Endodermal cell (in vitro differentiated cells): ENCODE measurements around the gene PIK3C2B. TPM values are rescaled to one million over a fixed set of nuclear protein-coding genes. Genes with fewer than 3 reads are reported as not detected.
A peak's percentile ranks its signal among the peaks of the same experiment; 100 is the strongest.

Experiments used
- DNase-seq: peaks from one replicate; pipeline ENCODE4 v3.0.0-alpha.2; 2017
- H3K27ac ChIP-seq: 2 replicates; pipeline ENCODE4 v1.5.1; 2013; ENCODE audit warnings: mild to moderate bottlenecking, low read depth, low read length, moderate library complexity
- H3K27me3 ChIP-seq: 2 replicates; pipeline ENCODE4 v1.6.1; 2013; ENCODE audit warnings: mild to moderate bottlenecking, low read length, moderate library complexity; ENCODE audit not compliant: insufficient read depth, control insufficient read depth, poor library complexity, severe bottlenecking
- H3K36me3 ChIP-seq: 2 replicates; pipeline ENCODE4 v1.7.0; 2013; ENCODE audit warnings: mild to moderate bottlenecking, low read length, moderate library complexity; ENCODE audit not compliant: control insufficient read depth, insufficient read depth
- H3K4me1 ChIP-seq: one replicate; pipeline ENCODE4 v1.7.0; 2013; ENCODE audit warnings: low read length; ENCODE audit not compliant: control insufficient read depth, insufficient read depth
- H3K4me3 ChIP-seq: 2 replicates; pipeline ENCODE4 v1.5.1; 2013; ENCODE audit warnings: mild to moderate bottlenecking, low read length, moderate library complexity
- H3K9ac ChIP-seq: 2 replicates; pipeline ENCODE4 v1.6.1; 2013; ENCODE audit warnings: mild to moderate bottlenecking, low read length, moderate library complexity; ENCODE audit not compliant: poor library complexity, severe bottlenecking; ENCODE audit errors: extremely low read depth
- H3K9me3 ChIP-seq: 2 replicates; pipeline ENCODE4 v1.6.1; 2013; ENCODE audit warnings: mild to moderate bottlenecking, low read length, moderate library complexity; ENCODE audit not compliant: control insufficient read depth
- H3K27ac Mint-ChIP-seq: 2 replicates; pipeline ENCODE4 v1.8.0; 2020; ENCODE audit warnings: mixed read lengths
- H3K27me3 Mint-ChIP-seq: 2 replicates; pipeline ENCODE4 v1.8.0; 2021; ENCODE audit warnings: mild to moderate bottlenecking, mixed read lengths; ENCODE audit not compliant: insufficient read depth
- H3K36me3 Mint-ChIP-seq: 2 replicates; pipeline ENCODE4 v1.8.0; 2020; ENCODE audit warnings: low read depth, mixed read lengths
- H3K4me1 Mint-ChIP-seq: 2 replicates; pipeline ENCODE4 v1.8.0; 2020; ENCODE audit warnings: mixed read lengths
- H3K4me3 Mint-ChIP-seq: 2 replicates; pipeline ENCODE4 v1.8.0; 2020; ENCODE audit warnings: mild to moderate bottlenecking, moderate library complexity, mixed read lengths
- H3K9me3 Mint-ChIP-seq: 2 replicates; pipeline ENCODE4 v1.8.0; 2020; ENCODE audit warnings: mild to moderate bottlenecking, mixed read lengths
- WGBS, 2 experiments: methylation state at CpG; one replicate each; pipeline versions ENCODE4 v1.1.5 to v1.1.7; 2013; ENCODE audit warnings: missing lambda C conversion rate in 2 of 2, mixed read lengths in 1 of 2; ENCODE audit not compliant: insufficient coverage in 1 of 2, insufficient read length in 1 of 2; 5-methylcytosine and 5-hydroxymethylcytosine counted together
- total RNA-seq, 2 donors: library from RNA; stranded (reverse); fragmentation: NEBNext Ultra II Directional in 1 of 2; extraction: Animal tissue kit (Norgen Biotek cat#: 25700) in 1 of 2; gene quantifications; 2 replicates in 1 of 2; 3 replicates in 1 of 2; pipeline ENCODE4 v1.2.1, GENCODE V29; 2021
- TF ChIP-seq, protein P1 (sequence below): fragments of 200-600 bp; sonication (generic); conservative IDR thresholded peaks from 2 replicates; pipeline ENCODE4 v1.5.0; 2021; ENCODE audit warnings: antibody characterized with exemption, mild to moderate bottlenecking

PIK3C2B gene
- total RNA-seq, 2 donors from 2014 or later, result 21.3 to 23.9 TPM

DNA sequence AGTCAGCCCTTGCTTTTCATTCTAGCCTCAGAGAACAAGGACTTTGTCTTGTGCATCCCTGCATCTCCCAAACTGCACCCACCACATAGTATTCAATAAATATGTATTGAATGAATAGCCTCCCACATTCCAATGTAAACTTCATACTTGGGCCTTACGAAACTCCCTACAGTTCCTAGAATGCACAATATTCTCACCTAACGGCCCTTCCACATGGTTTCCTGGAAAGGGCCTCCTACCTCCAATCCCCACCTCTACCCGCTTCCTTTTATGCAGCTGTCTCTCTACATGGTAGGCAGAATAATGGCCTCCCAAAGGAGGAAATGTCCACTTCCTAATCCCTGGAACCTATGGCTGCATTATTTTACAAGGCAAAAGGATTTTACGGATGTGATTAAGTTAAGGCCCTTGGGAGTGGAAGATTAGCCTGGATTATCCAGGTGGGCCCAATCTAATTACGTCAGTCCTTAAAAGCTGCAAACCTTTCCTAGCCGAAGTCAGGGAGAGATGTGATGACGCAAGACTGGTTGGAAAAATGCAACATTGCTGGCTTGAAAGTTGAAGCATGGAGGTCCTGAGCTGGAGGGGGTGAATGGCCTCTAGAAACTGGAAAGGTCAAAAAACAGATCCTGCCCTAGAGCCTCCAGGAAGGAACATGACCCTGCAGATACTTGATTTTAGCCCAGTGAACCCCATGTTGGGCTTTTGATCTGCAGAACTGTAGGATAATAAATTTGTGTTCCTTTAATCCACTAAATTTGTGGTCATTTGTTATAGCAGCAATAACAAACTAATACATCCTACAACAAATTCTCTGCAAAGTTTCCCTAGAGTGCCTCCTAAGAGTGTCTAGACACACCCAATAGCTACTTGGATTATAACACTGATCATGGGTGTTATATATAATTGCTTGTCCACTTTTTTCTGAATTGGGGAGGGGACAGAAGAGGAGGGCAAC, 5.2 kb upstream of the PIK3C2B start:
- Histone ChIP-seq H3K9me3 (peaks cover 6% of the 10 kb centered on the region), H3K27me3 (peaks cover 27% of the 10 kb centered on the region), H3K9ac (no peak overlapping the region), H3K4me1 (peaks cover 2% of the 10 kb centered on the region), H3K27ac (no peak overlapping the region), H3K4me3 (no peak overlapping the region), H3K36me3 (no peaks in the 10 kb centered on the region)
- no peak overlapping the region for H3K4me3 Mint-ChIP-seq
- peaks cover 34% of the 10 kb centered on the region for H3K27me3 Mint-ChIP-seq
- H3K27ac Mint-ChIP-seq, result no peak overlapping the region
- no peak for DNase-seq
- no peaks in the 10 kb centered on the region for H3K36me3 Mint-ChIP-seq
- 96 to 100% methylated on average over 2 to 7 of the region's 7 CpGs for WGBS, 2 experiments
- TF ChIP-seq, protein P1, sequence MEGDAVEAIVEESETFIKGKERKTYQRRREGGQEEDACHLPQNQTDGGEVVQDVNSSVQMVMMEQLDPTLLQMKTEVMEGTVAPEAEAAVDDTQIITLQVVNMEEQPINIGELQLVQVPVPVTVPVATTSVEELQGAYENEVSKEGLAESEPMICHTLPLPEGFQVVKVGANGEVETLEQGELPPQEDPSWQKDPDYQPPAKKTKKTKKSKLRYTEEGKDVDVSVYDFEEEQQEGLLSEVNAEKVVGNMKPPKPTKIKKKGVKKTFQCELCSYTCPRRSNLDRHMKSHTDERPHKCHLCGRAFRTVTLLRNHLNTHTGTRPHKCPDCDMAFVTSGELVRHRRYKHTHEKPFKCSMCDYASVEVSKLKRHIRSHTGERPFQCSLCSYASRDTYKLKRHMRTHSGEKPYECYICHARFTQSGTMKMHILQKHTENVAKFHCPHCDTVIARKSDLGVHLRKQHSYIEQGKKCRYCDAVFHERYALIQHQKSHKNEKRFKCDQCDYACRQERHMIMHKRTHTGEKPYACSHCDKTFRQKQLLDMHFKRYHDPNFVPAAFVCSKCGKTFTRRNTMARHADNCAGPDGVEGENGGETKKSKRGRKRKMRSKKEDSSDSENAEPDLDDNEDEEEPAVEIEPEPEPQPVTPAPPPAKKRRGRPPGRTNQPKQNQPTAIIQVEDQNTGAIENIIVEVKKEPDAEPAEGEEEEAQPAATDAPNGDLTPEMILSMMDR, result no peak
- H3K4me1 Mint-ChIP-seq, result peaks cover 4% of the 10 kb centered on the region
- H3K9me3 Mint-ChIP-seq, result no peaks in the 10 kb centered on the region

DNA sequence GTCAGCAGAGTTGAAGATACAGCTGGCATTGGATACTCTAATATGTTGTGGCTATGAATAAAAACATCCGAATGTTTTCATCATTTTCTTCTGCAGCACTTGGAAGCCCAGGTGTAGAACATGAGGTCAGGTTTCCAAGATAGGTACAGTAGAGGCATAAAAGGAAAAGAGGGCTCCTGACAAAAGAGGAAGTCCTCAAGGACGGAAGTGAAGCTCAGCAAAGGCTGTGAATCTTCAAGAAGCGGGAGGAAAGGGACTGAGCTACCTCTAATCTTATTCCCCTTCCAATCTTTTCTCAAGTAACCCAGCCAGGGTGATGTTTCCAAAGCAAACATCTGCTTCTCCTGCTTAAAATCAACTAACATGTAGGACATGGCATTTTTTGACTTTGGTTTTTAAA, 4.4 kb upstream of the PIK3C2B start:
- H3K9me3 Mint-ChIP-seq, result no peaks in the 10 kb centered on the region
- Histone ChIP-seq H3K9ac (no peak overlapping the region), H3K4me3 (no peak overlapping the region), H3K27ac (no peak overlapping the region), H3K36me3 (no peaks in the 10 kb centered on the region), H3K27me3 (peaks cover 27% of the 10 kb centered on the region), H3K9me3 (peaks cover 6% of the 10 kb centered on the region), H3K4me1 (peaks cover 2% of the 10 kb centered on the region)
- H3K4me3 Mint-ChIP-seq, result no peak overlapping the region
- H3K4me1 Mint-ChIP-seq, result peaks cover 4% of the 10 kb centered on the region
- peaks cover 34% of the 10 kb centered on the region for H3K27me3 Mint-ChIP-seq
- TF ChIP-seq, protein P1, result no peak
- no peaks in the 10 kb centered on the region for H3K36me3 Mint-ChIP-seq
- no peak for DNase-seq
- WGBS, 2 experiments, result 89 to 93% methylated on average over 3 of the region's 3 CpGs
- no peak overlapping the region for H3K27ac Mint-ChIP-seq

DNA sequence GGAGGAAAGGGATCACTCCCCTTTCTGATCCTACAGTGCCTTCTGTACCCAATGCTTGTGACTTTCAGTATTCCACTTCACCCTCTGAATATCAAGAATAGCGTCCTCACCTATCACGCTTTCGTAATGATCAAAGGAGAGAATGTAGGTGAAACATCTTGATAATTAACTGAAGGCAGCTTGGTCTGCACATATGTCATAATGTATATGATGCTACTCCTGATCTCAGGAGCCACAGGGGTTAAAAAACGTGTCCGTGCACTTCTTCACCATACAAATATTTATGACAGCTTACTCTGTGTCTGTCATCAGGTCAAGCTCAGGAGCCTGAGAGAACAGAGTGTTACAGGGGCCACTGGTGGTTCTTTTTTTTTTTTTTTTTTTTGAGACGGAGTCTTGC, 1.2 kb upstream of the PIK3C2B start:
- H3K4me3 ChIP-seq, result no peak overlapping the region
- Mint-ChIP-seq H3K4me3 (peak overlapping the region; percentile 78), H3K27ac (no peak overlapping the region), H3K9me3 (no peaks in the 10 kb centered on the region), H3K36me3 (no peaks in the 10 kb centered on the region), H3K4me1 (peaks cover 22% of the 10 kb centered on the region), H3K27me3 (peaks cover 35% of the 10 kb centered on the region)
- no peak for DNase-seq
- no peak overlapping the region for H3K9ac ChIP-seq
- TF ChIP-seq, protein P1, result no peak
- H3K9me3 ChIP-seq, result peaks cover 6% of the 10 kb centered on the region
- peaks cover 8% of the 10 kb centered on the region for H3K4me1 ChIP-seq
- no peaks in the 10 kb centered on the region for H3K36me3 ChIP-seq
- peaks cover 27% of the 10 kb centered on the region for H3K27me3 ChIP-seq
- H3K27ac ChIP-seq, result no peak overlapping the region
- WGBS, 2 experiments, result 91% methylated on average over 6 of the region's 6 CpGs; no CpG with 5 or more reads in 1 of the 2 experiments
